HepG2 (cell line): Measurements from ENCODE around the gene TUBB4A. TPM values are rescaled to one million over a fixed set of nuclear protein-coding genes. Genes with fewer than 3 reads are reported as not detected.

Source experiments
- ATAC-seq: fragments of 200-7000 bp; cut with Tn5 transposase; 3 replicates; pipeline ENCODE4 v1.9.1; 2020; ENCODE audit warnings: mild to moderate bottlenecking, moderate library complexity
- BruUV-seq: library from RNA; stranded (reverse); fragments of 400-500 nt; replicated peaks from 2 replicates; lab custom pipeline; 2021; lab: Mats Ljungman, UMichigan
- CTCF ChIA-PET: fragments of 300-600 bp; formaldehyde crosslinking; extraction: SDS; loops from one replicate; lab custom pipeline; 2021; ENCODE audit warnings: low total read pairs, inconsistent platforms, low intra/inter-chr PET ratio; lab: Yijun Ruan, JAX
- POLR2A ChIA-PET: fragments of 350-600 bp; sonication (Branson Sonifier 250); formaldehyde crosslinking; loops from one replicate; lab custom pipeline; 2020; ENCODE audit warnings: antibody characterized with exemption, inconsistent platforms; lab: Yijun Ruan, JAX
- DNase-seq: peaks from one replicate; pipeline ENCODE4 v3.0.0-alpha.2; 2015; ENCODE audit warnings: low spot score
- FAIRE-seq: peaks from 3 replicates; lab custom pipeline; 2011; peaks lifted over from hg19 to GRCh38; lab: Jason Lieb, UNC
- H2AFZ ChIP-seq: one replicate; pipeline ENCODE4 v1.6.1; 2011; ENCODE audit warnings: low read length, inconsistent platforms
- H3K27ac ChIP-seq: fragments of 300-600 bp; 3 replicates; pipeline ENCODE4 v1.8.0; 2011; ENCODE audit warnings: mixed run types, mild to moderate bottlenecking, mixed read lengths, low read length, inconsistent platforms; ENCODE audit not compliant: insufficient read depth; ENCODE audit errors: extremely low read length
- H3K27me3 ChIP-seq, 2 experiments: fragments of 200-600 bp in 1 of 2; 2 replicates in 1 of 2; 3 replicates in 1 of 2; pipeline versions ENCODE4 v1.6.0 to v1.8.0; 2011; ENCODE audit warnings: low read length in 2 of 2, mild to moderate bottlenecking in 2 of 2, moderate library complexity in 2 of 2, inconsistent platforms in 1 of 2; ENCODE audit not compliant: insufficient read depth in 2 of 2, control insufficient read depth in 1 of 2
- H3K36me3 ChIP-seq, 2 experiments: fragments of 200-600 bp in 1 of 2; replicated peaks in 1 of 2; 2 replicates in 1 of 2; 3 replicates in 1 of 2; pipeline versions ENCODE4 v1.5.1 to v1.8.0; 2011; ENCODE audit warnings: low read length in 2 of 2, inconsistent platforms in 1 of 2; ENCODE audit not compliant: insufficient read depth in 2 of 2, control insufficient read depth in 1 of 2
- H3K4me1 ChIP-seq: 2 replicates; pipeline ENCODE4 v1.5.1; 2012; ENCODE audit warnings: low read length, inconsistent platforms; ENCODE audit not compliant: insufficient read depth
- H3K4me2 ChIP-seq: 2 replicates; pipeline ENCODE4 v1.6.0; 2011; ENCODE audit warnings: low read depth, low read length, inconsistent platforms
- H3K4me3 ChIP-seq, 3 experiments: fragments of 200-600 bp in 1 of 3; sonication (generic), shearing (Covaris generic) in 1 of 3; replicated peaks in 1 of 3; 2 replicates each; pipeline ENCODE4 v1.5.1; 2011 to 2016; ENCODE audit warnings: low read length in 3 of 3, inconsistent platforms in 2 of 3, low read depth in 2 of 3, mild to moderate bottlenecking in 2 of 3, control low read depth in 1 of 3, mixed read lengths in 1 of 3; ENCODE audit not compliant: insufficient read depth in 1 of 3
- H3K79me2 ChIP-seq: one replicate; pipeline ENCODE4 v1.6.1; 2011; ENCODE audit warnings: low read length, inconsistent platforms; ENCODE audit not compliant: insufficient read depth
- H3K9ac ChIP-seq: 2 replicates; pipeline ENCODE4 v1.6.0; 2011; ENCODE audit warnings: mild to moderate bottlenecking, low read depth, low read length, inconsistent platforms; ENCODE audit not compliant: insufficient read depth
- H3K9me3 ChIP-seq: 2 replicates; pipeline ENCODE4 v1.5.1; 2012; ENCODE audit warnings: mild to moderate bottlenecking, low read length
- H4K20me1 ChIP-seq: 2 replicates; pipeline ENCODE4 v1.6.0; 2011; ENCODE audit warnings: inconsistent platforms, mild to moderate bottlenecking, low read length, moderate library complexity; ENCODE audit not compliant: insufficient read depth
- AHDC1 ChIP-seq: sonication (generic); formaldehyde crosslinking; IDR thresholded peaks from 2 replicates; pipeline ENCODE4 v1.5.1; 2020; ENCODE audit warnings: mild to moderate bottlenecking, missing genetic modification reagents, borderline replicate concordance
- GABPA ChIP-seq, 2 experiments: IDR thresholded peaks; 2 replicates each; pipeline ENCODE4 v1.6.1; 2011 to 2016; ENCODE audit warnings: low read depth in 2 of 2, low read length in 1 of 2, missing biosample characterization in 1 of 2, missing genetic modification characterization in 1 of 2
- ZNF768 ChIP-seq: sonication (generic); formaldehyde crosslinking; IDR thresholded peaks from 2 replicates; pipeline ENCODE4 v1.4.0; 2020; ENCODE audit warnings: missing genetic modification reagents
- WGBS: methylation state at CpG from one replicate; pipeline ENCODE4 v1.1.6; 2017; ENCODE audit warnings: low lambda C conversion rate; 5-methylcytosine and 5-hydroxymethylcytosine counted together
- in situ Hi-C: cut with HindIII; loops from 2 replicates; pipeline ENCODE4 v1.10.0; 2017; ENCODE audit warnings: low pct_unique_long_range_greater_than_20kb; ENCODE audit not compliant: extremely low pct_ligation_motif_present
- intact Hi-C: fragments of 100-400 bp; cut with micrococcal nuclease; formaldehyde crosslinking; loops from one replicate; pipeline ENCODE4 v1.10.0; 2022; ENCODE audit not compliant: unreplicated experiment
- polyA plus RNA-seq, 8 experiments: library from polyadenylated mRNA; depleted of rRNA in 3 of 8; stranded (reverse) in 7 of 8; unstranded in 1 of 8; fragments of >200 nt; fragmentation: Illumina TruSeq in 4 of 8; extraction: Trizol in 4 of 8; gene quantifications; 2 replicates each; pipeline versions ENCODE4 v1.2.1 to v1.2.3, GENCODE V29; 2011 to 2016; ENCODE audit warnings: low read depth in 4 of 8, missing spikeins in 1 of 8, mixed read lengths in 1 of 8; ENCODE audit not compliant: insufficient read depth in 1 of 8
- total RNA-seq, 5 experiments: library from RNA; depleted of rRNA; stranded (reverse); fragments of >200 nt; fragmentation: Illumina TruSeq; extraction: Trizol; gene quantifications; 2 replicates each; pipeline ENCODE4 v1.2.3, GENCODE V29; 2016; ENCODE audit warnings: low read depth in 1 of 5

The TUBB4A gene
- total and polyA plus RNA-seq, 2 of the 13 experiments (the other 11 are each of a cell fraction or from before 2014, with no cell fraction given) = not detected

- POLR2A ChIA-PET = no interaction called here
- no peak for FAIRE-seq
These were observed 12.6 kb downstream of the TUBB4A start for GRCh38 chr19:6489278-6490061.

More at GRCh38 chr19:6489278-6490061, 12.6 kb downstream of the TUBB4A start:
- BruUV-seq = no TSS peak
- in situ Hi-C loops (no loop called here), intact Hi-C loops (loop anchor here (10.0 kb wide), 1 partner anchor 375 kb away; no protein-coding TSS in a partner anchor)
- TF ChIP-seq GABPA (IDR thresholded peaks at IDR 0.05; ENCODE audit: low read depth, low read length) (no peak), GABPA (CRISPR knock-in tag; IDR thresholded peaks at IDR 0.05; ENCODE audit: low read depth) (no peak), AHDC1 (CRISPR knock-in tag) (no peak), ZNF768 (CRISPR knock-in tag) (peak; percentile 56; the same call in 1 of the 2 replicates)
- no peak for DNase-seq
- 28% methylated on average over 11 of the region's 15 CpGs for WGBS
- no peak overlapping the region for H3K4me2 ChIP-seq
- no peak overlapping the region for H3K9ac ChIP-seq
- H3K27ac ChIP-seq = no peak overlapping the region
- no peaks in the 10 kb centered on the region for H3K9me3 ChIP-seq
- no peaks in the 10 kb centered on the region for H3K79me2 ChIP-seq
- H2AFZ ChIP-seq = no peak overlapping the region
- H4K20me1 ChIP-seq = no peaks in the 10 kb centered on the region
- CTCF ChIA-PET = no interaction called here
- peaks cover 8% of the 10 kb centered on the region for H3K4me1 ChIP-seq
- no peak for ATAC-seq
- no peaks in the 10 kb centered on the region for H3K36me3 ChIP-seq
- H3K27me3 ChIP-seq = no peaks in the 10 kb centered on the region
- H3K4me3 ChIP-seq = no peak overlapping the region
